HG03025 (cell line): Measurements from ENCODE around the gene SEPTIN5.
"Not testable (repeated sequence)": the region's sequence is repeated elsewhere in the genome, so short reads cannot be mapped to it uniquely, and the experiment has no call there.

ENCODE experiments used
- ATAC-seq: cut with Tn5 transposase; IDR thresholded peaks from one replicate; pipeline ENCODE4 v1.9.1; 2021; ENCODE audit warnings: mild to moderate bottlenecking, moderate library complexity; ENCODE audit not compliant: unreplicated experiment, low FRiP score

SEPTIN5 gene

GRCh38 chr22:19680287-19680881, 33.9 kb upstream of the SEPTIN5 start:
- ATAC-seq: no peak

- no peak for ATAC-seq
Observed at GRCh38 chr22:19680911-19681862, 33.1 kb upstream of the SEPTIN5 start.

- no peak for ATAC-seq
Observed at GRCh38 chr22:19681863-19682245, 32.4 kb upstream of the SEPTIN5 start.

GRCh38 chr22:19686946-19687345, 27.4 kb upstream of the SEPTIN5 start:
- no peak for ATAC-seq

GRCh38 chr22:19687561-19688300, 26.6 kb upstream of the SEPTIN5 start:
- ATAC-seq: no peak

- no peak for ATAC-seq
Observed at GRCh38 chr22:19688301-19689290, 25.7 kb upstream of the SEPTIN5 start.

GRCh38 chr22:19689408-19689807, 24.9 kb upstream of the SEPTIN5 start:
- no peak for ATAC-seq

GRCh38 chr22:19691007-19691720, 23.1 kb upstream of the SEPTIN5 start:
- ATAC-seq: no peak

- no peak for ATAC-seq
Observed at GRCh38 chr22:19691721-19692341, 22.5 kb upstream of the SEPTIN5 start.

- ATAC-seq: no peak
Observed at GRCh38 chr22:19693581-19693980, 20.7 kb upstream of the SEPTIN5 start.

GRCh38 chr22:19693981-19694670, 20.2 kb upstream of the SEPTIN5 start:
- no peak for ATAC-seq

GRCh38 chr22:19694696-19695095, 19.6 kb upstream of the SEPTIN5 start:
- no peak for ATAC-seq

- no peak for ATAC-seq
Observed at GRCh38 chr22:19696504-19697276, 17.6 kb upstream of the SEPTIN5 start.

- ATAC-seq: not testable (repeated sequence)
Observed at GRCh38 chr22:19697871-19698270, 16.4 kb upstream of the SEPTIN5 start.

- ATAC-seq: no peak
Observed at GRCh38 chr22:19700790-19701419, 13.4 kb upstream of the SEPTIN5 start.

GRCh38 chr22:19701420-19702145, 12.7 kb upstream of the SEPTIN5 start:
- ATAC-seq: no peak
